GM10847 (cell line): ENCODE results near the gene ISG15.

ENCODE experiments used
- POLR2A ChIP-seq: IDR thresholded peaks from 2 replicates; pipeline ENCODE4 v1.6.1; 2011; ENCODE audit not compliant: insufficient read length; ENCODE audit errors: extremely low read depth

Gene ISG15

GRCh38 chr1:999725-1000356 is 13.5 kb upstream of the ISG15 start, which contains the start of gene HES4:
HES4 (minus strand) TSS chr1:1000097; CDS start chr1:999973, 124 bp downstream.
- no peak for TF ChIP-seq POLR2A

GRCh38 chr1:1000357-1001056 is 12.8 kb upstream of the ISG15 start:
- no peak for TF ChIP-seq POLR2A

GRCh38 chr1:1001057-1001783 is 12.1 kb upstream of the ISG15 start:
- TF ChIP-seq POLR2A, result no peak

DNA sequence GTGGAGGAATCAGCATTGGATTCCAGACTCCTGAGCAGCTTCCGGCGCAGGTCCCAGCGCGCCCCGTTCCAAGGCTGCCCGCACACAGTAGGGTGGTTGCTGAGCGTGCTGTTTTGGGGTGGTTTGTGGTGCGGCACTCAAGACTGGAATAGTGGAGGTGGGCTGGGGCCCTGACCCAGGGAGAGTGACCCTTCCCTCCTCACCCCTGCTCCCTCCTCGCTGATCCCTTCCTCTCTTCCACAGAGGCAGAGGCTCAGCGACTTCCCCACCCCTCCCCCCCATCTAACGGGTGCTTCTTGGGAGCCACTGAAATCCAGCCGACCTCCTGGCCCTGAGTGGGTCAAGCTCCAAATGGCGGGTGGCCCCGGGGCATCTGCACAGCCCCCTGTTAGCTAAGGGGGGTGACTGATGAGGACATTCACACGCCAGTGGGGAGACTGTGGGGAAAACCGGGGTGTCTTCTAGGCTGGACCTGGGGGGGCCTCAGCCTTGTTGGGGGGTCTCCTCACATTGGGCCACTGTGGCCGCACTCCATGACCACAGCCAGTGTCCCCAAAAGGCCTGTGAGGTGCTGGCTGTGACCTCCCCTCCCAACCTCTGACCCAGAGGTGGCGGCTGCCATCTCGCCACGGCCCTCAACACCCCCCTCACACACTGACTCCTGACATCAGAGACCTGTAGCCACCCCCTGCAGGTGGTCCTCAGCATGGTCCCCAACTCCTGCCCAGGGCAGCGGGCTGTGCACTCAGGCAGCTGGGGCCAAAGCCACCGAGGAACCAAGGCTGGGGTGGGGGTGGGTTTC is 9.5 kb upstream of the ISG15 start:
- TF ChIP-seq POLR2A, result no peak

- TF ChIP-seq POLR2A, result no peak
Observed at GRCh38 chr1:1004420-1004779, 8.9 kb upstream of the ISG15 start.

DNA sequence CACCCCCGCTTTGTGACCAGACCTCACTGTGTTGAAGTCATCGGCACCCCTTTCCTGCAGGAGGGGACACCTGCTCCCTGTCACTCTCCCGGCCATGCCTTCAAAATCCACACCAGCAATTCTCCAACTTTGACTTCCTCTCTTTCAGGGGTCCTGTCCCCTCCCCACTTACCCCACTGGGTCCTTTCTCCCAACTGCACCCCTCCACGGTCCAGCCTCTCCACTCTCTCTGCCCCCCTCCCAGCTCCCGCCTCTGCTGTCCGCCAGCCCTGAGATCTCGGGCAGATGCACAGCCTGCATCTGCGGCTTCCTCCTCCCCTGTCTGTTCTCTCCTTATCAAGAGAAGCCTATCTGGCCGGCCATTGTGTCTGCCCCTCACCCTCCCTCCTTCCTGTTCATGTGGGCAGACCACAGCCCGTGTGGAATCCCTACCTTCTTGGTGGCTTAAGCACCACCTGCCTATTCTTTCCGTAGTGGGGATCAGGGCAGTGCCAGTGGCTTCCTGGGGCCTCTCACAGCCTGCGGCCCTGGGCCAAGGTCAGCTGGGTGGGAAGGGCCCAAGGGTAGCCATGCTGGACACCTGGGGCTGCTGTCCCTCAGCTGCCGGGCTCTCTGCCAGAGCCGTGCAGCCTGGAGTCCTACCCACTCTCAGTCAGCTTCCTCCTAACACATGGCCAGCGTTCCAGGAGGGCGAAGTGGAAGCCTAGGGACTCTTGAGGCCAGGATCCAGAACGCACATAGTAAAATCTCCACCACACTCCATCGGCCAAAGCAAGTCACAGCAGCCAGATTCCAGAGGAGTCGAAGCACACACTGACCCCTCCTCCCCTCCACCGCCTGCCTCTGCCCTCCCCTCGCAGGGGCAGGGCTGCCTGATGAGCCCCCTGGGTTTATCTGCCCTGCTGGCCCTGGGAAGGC is 8.3 kb upstream of the ISG15 start:
- TF ChIP-seq POLR2A, result no peak

GRCh38 chr1:1005774-1006304 is 7.5 kb upstream of the ISG15 start:
- no peak for TF ChIP-seq POLR2A

DNA sequence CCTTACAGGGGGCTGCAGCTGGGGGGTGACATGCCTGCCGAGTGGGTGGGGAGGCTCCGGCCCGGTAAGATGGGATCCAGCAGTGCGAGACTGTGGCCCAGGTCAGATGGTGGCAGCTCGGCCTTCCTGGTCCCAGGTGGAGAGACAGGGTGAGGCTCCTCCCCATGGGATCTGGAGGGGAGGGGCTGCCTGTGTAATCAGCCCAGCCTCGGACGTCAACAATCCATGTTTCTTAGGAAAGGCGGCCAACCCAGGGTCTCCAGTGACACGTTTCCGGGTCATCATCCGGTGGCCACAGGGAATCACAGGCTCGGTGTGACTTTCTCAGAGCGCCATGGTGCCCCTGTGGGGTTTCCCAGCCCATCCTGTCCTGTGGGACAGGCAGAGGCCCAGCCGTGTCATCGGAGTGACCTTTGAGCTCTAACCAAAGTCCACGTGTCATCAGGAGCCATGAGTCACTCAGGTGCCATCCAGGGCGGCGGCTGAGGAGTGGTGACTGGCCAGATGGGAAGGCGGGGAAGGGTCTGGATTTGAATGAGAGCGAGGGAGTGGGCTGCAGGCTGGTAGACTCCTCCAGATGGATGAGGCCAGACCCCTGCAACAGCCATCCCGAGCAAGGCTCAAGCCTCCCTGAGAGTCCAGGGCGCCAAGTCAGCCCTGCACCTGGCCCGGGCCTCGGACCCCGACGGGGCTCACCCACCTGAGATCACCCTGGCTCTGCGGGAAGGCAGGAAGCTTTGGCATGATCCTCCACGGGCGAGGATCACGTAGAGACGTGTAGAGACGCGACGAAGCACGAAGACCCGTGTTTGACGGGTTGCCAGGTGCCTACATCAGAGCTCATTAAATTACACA is 6.8 kb upstream of the ISG15 start:
- no peak for TF ChIP-seq POLR2A

DNA sequence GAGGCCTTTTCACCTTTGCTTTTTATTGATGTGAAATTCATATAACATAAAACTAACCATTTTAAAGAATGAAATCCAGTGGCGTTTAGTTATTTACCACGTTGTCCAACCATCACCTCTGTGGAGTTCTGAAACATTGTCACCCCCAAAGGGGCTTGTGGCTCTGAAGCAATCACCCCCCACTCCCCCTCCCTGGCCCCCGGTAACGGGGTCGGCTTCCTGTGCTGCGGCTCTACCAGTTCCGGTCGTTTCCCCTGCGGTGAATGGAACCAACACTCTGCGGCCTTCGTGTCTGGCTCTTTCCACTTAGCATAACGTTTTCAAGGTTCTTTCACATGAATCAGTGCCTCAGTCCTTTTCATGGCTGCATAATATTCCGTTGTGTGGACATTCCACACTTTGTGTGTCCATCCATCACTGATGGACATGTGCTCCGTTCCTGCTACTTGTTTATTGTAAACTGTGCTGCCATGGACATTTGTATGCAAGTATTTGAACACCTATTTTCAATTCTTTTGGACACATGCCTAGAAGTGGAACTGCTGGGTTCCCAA is 1.8 kb upstream of the ISG15 start:
- TF ChIP-seq POLR2A, result no peak

GRCh38 chr1:1013922-1014648 is 788 bp downstream of the ISG15 start:
- TF ChIP-seq POLR2A, result no peak

GRCh38 chr1:1014799-1015681 is 1.7 kb downstream of the ISG15 start:
- peak; percentile 32 for TF ChIP-seq POLR2A
